WI38 (cell line): ENCODE measurements around the gene TYK2.

Source experiments
- H3K4me3 ChIP-seq: 2 replicates; pipeline ENCODE4 v1.5.1; 2011; ENCODE audit warnings: low read depth, mild to moderate bottlenecking, control low read depth, low read length
- TF ChIP-seq, protein P1 (sequence below): IDR thresholded peaks from 2 replicates; pipeline ENCODE4 v1.5.1; 2012; ENCODE audit warnings: low read depth, mild to moderate bottlenecking, control low read depth, low read length

Gene TYK2

GRCh38 chr19:10315335-10316214, 64.8 kb downstream of the TYK2 start, which contains the start of gene FDX2:
Gene FDX2 (minus strand): TSS chr19:10316015. CDS start chr19:10315996, 19 bp downstream.
- TF ChIP-seq, protein P1, sequence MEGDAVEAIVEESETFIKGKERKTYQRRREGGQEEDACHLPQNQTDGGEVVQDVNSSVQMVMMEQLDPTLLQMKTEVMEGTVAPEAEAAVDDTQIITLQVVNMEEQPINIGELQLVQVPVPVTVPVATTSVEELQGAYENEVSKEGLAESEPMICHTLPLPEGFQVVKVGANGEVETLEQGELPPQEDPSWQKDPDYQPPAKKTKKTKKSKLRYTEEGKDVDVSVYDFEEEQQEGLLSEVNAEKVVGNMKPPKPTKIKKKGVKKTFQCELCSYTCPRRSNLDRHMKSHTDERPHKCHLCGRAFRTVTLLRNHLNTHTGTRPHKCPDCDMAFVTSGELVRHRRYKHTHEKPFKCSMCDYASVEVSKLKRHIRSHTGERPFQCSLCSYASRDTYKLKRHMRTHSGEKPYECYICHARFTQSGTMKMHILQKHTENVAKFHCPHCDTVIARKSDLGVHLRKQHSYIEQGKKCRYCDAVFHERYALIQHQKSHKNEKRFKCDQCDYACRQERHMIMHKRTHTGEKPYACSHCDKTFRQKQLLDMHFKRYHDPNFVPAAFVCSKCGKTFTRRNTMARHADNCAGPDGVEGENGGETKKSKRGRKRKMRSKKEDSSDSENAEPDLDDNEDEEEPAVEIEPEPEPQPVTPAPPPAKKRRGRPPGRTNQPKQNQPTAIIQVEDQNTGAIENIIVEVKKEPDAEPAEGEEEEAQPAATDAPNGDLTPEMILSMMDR: no peak
- H3K4me3 ChIP-seq: peak within 1 kb of the TSS; percentile 77

DNA sequence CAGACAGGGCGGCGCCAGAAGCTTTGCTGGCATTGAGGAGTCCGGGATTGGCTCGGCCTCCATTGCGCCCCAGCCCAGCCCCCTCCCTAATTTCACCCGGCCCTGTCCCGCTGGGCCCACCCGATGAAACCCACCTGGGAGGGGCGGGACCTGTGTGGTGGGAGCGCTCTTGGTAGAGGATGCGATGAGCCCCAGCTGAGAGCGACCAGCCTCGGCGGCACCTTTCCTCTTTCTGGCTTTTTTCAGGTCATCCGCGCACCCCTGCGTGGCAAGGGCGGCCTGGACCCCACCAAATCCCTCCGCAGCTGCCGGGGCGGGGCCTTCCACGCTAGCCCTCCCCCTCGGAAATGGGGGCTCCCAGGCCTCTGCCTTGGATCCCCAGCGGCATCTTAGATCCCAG, 70.9 kb downstream of the TYK2 start, which contains the start of gene ZGLP1:
Gene ZGLP1, minus strand, starts transcription at position 393 of the 400 bp plus-strand sequence.
- H3K4me3 ChIP-seq: no peak within 1 kb of the TSS
- TF ChIP-seq, protein P1: no peak

DNA sequence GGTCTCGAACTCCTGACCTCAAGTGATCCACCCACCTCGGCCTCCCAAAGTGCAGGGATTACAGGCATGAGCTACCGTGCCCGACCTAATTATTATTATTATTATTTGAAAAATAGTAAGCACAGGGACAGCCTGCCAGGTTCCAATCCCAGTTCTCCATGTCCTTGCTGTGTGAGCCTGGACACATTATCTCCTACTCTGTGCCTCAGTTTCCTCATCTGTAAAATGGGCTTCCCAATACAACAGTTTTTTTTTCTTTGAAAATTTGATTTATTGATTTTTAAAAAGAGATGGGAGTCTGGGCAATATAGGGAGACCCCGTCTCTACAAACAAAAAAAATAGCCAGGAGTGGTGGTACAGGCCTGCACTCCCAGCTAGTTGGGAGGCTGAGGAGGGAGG, 74.0 kb downstream of the TYK2 start:
- no peak overlapping the region for H3K4me3 ChIP-seq
- TF ChIP-seq, protein P1: no peak

GRCh38 chr19:10305139-10305806, 75.1 kb downstream of the TYK2 start:
- TF ChIP-seq, protein P1: no peak
- no peak overlapping the region for H3K4me3 ChIP-seq
